ENCODE data around the gene DMAP1. TPM values are rescaled to one million over a fixed set of nuclear protein-coding genes. Genes with fewer than 3 reads are reported as not detected.

DMAP1 gene
- total RNA-seq, 1 experiment from 2014 or later, result 36.4 TPM

DNA sequence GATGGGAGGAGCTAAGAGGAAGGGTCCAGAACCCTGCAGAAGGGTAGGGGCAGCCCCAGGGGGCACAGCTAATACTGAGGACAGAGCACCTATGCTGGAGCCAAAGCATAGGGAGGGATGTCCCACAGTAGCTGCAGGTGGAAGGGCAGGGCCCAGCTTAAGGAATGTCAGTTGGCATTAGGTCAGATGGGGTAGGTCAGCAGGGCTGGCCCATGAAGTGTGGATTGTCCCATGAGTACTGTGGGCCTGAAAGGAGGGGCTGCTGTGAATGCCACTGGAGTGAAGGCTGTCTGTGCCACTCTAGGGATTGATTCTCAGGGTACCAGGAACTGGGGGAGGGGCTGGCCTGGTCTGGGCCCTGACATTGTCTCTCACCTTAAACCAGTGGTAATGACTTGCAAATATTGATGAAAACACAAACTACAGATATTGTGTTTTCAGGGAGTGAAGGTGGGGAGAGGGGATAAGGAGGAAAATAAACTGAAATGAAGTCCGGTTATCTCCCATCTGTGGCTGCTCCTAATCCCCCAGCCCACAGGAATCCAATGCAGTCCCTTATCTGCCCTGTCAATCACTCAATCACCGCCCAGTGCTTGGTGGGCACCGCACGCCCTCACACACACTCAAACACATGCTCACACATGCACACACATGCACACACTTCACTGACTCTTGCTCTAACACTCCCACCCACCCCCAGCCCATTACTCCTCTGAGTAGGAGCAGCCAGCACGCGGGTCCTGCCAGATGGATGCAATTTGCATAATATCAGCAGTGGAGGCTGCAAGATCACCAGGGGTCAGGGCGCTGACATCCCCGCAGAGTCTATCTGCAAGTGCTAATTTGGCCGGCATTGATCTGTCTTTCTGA, 27.8 kb downstream of the DMAP1 start:
- no peak for DNase-seq
- no peak overlapping the region for H3K4me3 ChIP-seq
- H3K9me3 ChIP-seq, result no peaks in the 10 kb centered on the region
- H3K27me3 ChIP-seq, result no peaks in the 10 kb centered on the region
- peaks cover 4% of the 10 kb centered on the region; the same call in 1 of the 2 replicates for H3K36me3 ChIP-seq

DNA sequence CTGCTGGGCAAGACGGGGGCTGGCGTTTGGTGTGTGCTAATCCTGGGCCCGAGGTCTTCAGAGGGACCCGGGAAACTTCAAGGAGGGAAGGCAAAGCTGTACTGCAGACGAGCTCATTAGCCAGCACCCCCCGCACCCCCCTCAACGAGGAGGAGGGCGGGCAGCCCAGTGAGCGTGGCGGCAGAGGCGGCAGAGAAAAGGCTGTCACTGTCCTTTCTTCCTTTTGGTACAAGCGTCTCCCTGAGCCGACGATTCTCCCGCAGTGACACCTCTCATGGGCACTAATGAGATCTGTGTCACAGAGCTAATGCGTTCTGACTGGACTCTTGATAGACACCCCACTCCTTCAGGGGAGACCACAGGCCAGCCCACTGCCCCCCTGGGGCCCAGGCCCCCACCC, 29.5 kb downstream of the DMAP1 start:
- H3K27me3 ChIP-seq, result no peaks in the 10 kb centered on the region
- DNase-seq, result no peak
- H3K4me3 ChIP-seq, result no peak overlapping the region
- H3K36me3 ChIP-seq, result peaks cover 6% of the 10 kb centered on the region; the same call in 1 of the 2 replicates
- no peaks in the 10 kb centered on the region for H3K9me3 ChIP-seq

DNA sequence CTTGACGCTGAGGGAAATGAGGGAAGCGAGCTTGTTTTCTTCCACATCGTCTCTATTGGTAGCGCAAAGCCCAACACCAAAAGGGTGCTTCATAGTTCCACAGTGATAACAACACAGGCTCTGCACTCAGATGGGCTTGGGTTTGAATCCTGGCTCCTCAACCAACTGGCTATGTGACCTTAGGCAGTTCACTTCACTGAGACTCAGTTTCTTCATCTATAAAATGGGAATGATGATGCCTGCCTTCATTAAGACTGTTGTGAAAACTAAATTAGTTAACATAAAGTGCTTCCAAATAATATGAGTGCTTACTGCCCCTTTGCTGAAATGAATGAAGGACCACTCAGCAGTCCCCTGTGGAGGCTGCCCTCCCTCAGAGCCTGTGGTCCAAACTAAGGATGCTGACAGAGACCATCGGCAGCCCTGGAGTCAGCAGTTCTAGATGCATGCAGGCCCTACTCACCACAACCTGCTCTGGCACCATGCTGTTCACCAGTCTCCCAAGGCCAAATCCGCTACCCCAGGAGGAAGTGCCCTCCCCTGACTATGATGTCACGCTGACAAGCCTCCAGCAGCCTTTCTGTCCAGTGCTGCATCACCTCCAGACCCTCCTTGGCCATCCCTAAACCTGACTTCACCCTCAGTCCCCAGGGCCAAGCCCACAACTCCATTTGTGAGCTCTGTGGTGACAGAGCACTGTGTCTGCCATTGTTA, 30.7 kb downstream of the DMAP1 start:
- DNase-seq, result no peak
- Histone ChIP-seq H3K36me3 (peaks cover 6% of the 10 kb centered on the region; the same call in 1 of the 2 replicates), H3K27me3 (no peaks in the 10 kb centered on the region), H3K4me3 (no peak overlapping the region), H3K9me3 (no peaks in the 10 kb centered on the region)

DNA sequence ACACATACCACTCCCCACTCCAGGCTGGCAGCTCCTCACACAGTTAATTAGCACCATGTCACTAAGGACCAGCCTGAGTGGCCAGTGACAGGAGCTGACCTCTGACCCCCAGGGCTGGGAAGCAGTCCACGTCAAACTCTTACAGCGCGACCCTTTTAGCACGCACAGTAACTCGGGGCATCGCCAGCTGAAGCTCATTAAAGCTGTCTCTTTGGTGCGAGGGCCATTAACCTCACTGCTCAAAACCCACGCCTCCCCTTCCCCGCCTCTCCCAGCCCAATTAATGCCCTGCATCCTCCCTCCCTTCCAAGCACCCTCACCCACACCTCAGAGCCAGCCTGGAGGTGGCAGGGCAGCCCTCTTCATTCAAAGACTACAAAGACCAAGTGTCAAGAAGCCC, 31.7 kb downstream of the DMAP1 start:
- no peak for DNase-seq
- Histone ChIP-seq H3K27me3 (no peaks in the 10 kb centered on the region), H3K9me3 (no peaks in the 10 kb centered on the region), H3K4me3 (no peak overlapping the region), H3K36me3 (peaks cover 6% of the 10 kb centered on the region; the same call in 1 of the 2 replicates)

DNA sequence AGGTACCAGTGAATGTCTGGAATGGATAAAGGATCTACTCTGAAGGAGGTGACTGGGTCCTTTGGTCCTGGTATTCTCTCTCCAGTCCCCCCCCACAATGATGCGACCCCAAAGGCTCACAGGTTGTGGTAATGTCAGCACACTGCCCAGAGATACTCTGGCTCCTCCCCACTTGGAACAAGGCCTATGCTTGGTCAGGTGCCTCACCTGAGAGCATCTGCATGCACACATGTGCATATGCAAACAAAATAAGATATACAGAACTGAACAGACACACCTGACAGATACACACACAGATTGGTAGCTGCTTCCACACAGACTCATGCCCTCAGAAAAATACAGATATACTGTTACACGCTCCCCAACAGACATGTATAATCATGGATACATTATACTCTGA, 33.5 kb downstream of the DMAP1 start:
- Histone ChIP-seq H3K4me3 (no peak overlapping the region), H3K36me3 (peaks cover 2% of the 10 kb centered on the region; the same call in 1 of the 2 replicates), H3K27me3 (no peaks in the 10 kb centered on the region), H3K9me3 (no peaks in the 10 kb centered on the region)
- DNase-seq, result no peak

DNA sequence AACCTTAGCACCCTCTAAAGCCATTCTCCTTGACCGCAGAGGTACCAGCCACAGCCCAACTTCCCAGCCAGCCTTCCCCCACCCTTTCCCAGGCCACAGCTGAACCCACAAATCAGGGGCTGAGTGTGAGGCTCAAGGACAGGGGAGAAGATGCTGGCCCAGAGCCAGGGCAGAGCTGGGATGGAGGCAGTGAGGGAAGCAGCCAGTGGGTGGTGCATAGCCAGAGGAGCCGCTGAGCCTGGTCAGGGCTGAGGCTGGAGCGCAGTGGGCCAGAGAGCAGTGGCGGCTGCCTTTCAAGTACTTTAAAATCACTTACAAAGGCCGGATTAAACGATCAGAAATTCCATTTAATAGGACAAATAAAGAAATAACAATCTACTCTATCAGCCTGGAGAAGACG, 36.3 kb downstream of the DMAP1 start:
- H3K4me3 ChIP-seq, result no peak overlapping the region
- H3K27me3 ChIP-seq, result no peaks in the 10 kb centered on the region
- peaks cover 2% of the 10 kb centered on the region; the same call in 1 of the 2 replicates for H3K36me3 ChIP-seq
- no peaks in the 10 kb centered on the region for H3K9me3 ChIP-seq
- no peak for DNase-seq

DNA sequence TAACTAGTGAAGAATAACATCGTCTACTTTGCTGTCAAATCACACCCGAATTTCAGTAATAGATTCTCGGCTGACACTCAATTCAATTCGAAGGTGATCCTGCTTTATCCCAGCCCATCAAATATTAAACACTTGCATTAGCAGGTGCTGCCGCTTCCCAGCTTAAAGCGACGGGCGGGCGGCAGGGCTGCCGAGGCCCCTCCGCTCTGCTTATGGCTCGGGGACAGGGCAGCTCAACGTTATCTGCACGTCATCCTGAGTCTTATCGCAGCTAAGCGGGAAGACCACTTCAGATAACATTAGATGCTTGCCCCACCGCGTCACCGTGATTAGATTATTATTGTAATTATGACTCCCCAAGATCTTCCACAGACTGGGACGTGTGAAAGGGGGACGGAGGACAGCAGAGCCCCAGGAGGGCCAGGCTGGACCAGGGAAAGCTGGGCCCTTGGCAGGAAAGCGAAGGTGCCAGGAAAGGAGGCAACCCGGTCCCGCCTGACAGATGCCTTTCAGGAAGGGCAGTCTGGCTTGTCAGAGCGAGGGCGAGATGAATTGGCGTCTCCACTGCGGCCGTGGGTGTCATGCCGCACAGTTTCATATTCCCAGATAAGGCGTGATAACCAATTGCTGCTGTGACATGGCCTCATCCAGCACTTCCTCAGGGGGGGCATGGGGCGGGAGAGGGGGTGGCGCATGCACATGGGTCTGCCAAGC, 37.0 kb downstream of the DMAP1 start:
- no peaks in the 10 kb centered on the region for H3K27me3 ChIP-seq
- H3K4me3 ChIP-seq, result no peak overlapping the region
- no peaks in the 10 kb centered on the region for H3K9me3 ChIP-seq
- peaks cover 2% of the 10 kb centered on the region; the same call in 1 of the 2 replicates for H3K36me3 ChIP-seq
- no peak for DNase-seq

DNA sequence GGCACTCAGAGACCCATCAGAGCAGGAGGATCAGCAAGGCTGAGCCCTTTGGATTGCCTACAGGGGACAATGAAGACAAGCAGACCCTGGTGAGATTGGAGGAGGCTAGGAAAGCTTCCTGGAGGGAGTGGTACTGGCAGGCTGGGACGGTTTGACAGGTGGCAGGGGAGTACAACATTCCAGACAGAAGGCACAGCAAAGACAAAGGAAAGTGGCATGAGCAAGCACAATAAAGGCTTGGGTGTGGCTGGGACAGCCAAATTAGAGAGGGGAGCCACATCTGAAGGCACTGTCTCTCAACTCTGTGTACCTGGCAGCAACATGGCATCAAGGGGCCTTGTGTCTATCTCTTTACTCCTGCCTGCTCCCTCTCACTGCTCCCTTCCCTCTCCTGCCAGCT, 38.2 kb downstream of the DMAP1 start:
- peaks cover 2% of the 10 kb centered on the region; the same call in 1 of the 2 replicates for H3K36me3 ChIP-seq
- no peaks in the 10 kb centered on the region for H3K9me3 ChIP-seq
- no peaks in the 10 kb centered on the region for H3K27me3 ChIP-seq
- no peak for DNase-seq
- H3K4me3 ChIP-seq, result no peak overlapping the region

DNA sequence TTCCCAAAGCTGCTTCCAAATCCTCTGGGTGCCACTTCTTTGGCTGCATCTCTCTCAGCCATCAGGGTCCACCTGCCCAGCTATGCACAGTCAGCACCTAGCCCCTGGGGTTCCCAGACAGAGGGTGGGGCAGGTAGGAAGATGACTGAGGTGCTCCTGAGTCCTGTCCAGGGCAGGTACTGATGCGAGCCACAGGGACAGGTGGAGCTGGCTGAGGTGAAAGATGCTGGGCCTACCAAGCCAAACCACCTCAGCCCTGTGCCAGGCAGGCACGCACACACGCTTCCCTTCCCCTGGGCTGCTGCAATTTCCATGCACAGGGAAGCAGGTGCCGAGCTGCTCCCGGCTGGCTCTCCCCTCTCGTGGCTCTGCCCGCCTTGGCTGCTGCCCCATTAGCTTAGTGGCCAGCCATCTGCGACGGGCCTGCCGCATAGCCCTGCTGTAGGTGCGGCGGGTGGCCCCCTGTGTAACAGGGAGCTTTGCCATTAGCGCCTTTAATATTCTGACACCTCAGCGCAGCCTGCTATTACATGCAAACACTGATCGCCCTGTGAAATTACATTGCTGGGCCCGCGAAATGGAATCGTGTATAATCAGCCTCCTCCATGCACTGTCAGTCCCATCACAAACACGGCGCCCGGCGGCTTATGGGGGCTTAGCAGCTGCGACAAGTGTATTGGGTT, 38.9 kb downstream of the DMAP1 start:
- DNase-seq, result no peak
- Histone ChIP-seq H3K27me3 (no peaks in the 10 kb centered on the region), H3K9me3 (no peaks in the 10 kb centered on the region), H3K36me3 (no peaks in the 10 kb centered on the region; the same call in 1 of the 2 replicates), H3K4me3 (no peak overlapping the region)

DNA sequence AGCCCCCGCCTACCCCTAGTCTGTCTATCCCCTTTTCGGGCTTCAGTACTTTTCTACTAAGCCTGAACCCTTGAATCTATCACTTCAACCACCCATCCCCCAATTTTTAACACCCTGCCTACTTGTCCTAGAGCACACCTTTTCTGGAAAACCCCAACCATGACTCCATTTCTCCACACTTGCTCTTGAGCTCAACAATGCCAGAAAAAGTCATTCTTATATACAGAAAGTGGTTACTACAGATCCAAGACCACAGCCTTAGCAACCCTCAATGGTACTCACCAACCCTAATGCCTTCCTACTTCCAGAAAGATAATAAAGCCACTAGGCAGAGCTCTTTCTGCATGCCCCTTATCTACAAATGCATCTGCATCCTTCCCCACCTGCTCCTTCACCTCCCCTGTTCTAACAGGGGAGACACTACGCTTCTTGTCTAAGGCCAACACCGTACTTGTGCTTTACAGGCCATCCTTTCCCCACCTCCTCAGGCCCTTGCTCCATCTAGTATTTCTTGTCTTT, 41.2 kb downstream of the DMAP1 start:
- Histone ChIP-seq H3K4me3 (no peak overlapping the region), H3K9me3 (no peaks in the 10 kb centered on the region), H3K36me3 (no peaks in the 10 kb centered on the region; the same call in 1 of the 2 replicates), H3K27me3 (no peaks in the 10 kb centered on the region)
- no peak for DNase-seq

DNA sequence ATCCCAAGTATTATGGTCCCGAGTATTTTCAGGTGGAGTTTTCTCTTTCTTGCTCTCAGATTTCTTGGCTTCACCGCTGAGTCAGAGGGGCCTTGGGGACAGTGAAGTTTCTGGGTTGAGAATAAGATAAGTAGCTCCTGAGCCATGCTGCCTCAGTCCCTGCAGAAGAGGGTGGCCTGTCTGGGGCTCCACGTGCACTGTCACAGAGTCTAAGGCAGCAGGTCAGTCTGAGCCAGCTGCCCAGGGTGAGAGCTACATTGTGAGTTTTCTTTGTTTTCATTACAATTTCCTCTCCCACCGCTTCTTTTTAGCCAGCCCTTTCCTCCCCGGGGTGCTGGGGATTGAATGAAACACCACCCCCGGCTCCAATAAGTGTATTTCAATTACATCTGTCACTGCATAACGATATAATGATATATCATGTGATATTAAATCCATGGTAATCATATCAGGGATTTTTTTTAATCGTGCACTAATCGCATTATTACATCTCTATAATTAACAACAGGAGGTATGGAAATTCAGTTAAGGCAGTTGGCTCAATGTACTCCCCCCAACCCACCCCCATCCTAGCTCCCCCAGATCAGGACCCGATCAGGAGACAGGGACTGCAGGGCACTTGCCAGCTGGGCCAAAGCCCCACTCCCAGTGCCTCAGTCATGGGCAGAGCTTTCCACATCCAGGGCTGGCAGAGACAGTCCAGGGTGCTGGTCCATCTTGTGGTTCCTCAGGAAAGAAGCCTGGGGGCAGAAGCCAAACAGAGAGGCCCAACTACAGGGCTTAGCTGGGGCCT, 43.7 kb downstream of the DMAP1 start:
- no peaks in the 10 kb centered on the region for H3K9me3 ChIP-seq
- H3K36me3 ChIP-seq, result no peaks in the 10 kb centered on the region; the same call in 1 of the 2 replicates
- DNase-seq, result no peak
- H3K4me3 ChIP-seq, result no peak overlapping the region
- no peaks in the 10 kb centered on the region for H3K27me3 ChIP-seq

DNA sequence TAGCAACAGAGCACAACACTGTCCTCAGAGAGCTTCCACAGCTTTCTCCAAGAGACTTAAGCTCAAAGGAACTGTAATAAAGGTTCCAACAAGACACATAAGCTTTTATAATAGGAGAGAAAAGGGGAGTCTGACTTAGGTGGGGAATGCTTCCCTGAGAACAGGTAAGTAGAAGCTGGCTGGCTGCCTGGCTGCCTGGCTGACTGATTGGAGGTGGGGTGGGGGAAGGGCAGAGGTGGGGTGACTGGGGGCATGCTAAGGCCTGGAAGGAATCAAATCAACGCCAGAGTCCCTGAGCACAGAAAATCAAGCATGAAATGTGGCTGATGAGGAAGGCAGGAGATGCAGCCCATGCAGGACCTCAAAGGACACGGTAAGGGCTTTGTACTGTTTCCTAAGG, 45.8 kb downstream of the DMAP1 start:
- Histone ChIP-seq H3K27me3 (no peaks in the 10 kb centered on the region), H3K36me3 (no peaks in the 10 kb centered on the region)
- DNase-seq, result no peak

DNA sequence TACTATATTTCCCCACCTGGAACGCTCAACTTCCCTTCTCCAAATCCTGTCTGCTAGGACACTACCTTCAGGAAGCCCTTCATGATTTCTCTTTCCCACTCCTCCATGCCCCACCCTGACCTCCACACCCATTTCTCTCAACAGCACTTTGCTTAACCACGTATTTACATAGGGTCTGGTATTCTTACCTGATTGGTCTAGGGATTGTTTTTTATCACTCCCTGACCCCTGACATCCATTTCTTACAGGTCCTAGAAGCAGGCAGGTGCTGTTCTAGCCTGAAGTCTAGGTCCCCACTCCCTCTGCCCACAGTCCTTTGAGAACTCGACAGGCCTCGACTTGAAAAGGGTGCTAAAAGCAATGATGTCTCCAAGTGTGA, 47.5 kb downstream of the DMAP1 start:
- no peak overlapping the region for H3K4me3 ChIP-seq
- no peaks in the 10 kb centered on the region for H3K27me3 ChIP-seq
- H3K9me3 ChIP-seq, result no peaks in the 10 kb centered on the region
- no peak for DNase-seq
- no peaks in the 10 kb centered on the region; the same call in 1 of the 2 replicates for H3K36me3 ChIP-seq

More for the DNA sequence above, 45.8 kb downstream of the DMAP1 start:
- H3K4me3 ChIP-seq, result no peak overlapping the region
- no peaks in the 10 kb centered on the region for H3K9me3 ChIP-seq

DNA sequence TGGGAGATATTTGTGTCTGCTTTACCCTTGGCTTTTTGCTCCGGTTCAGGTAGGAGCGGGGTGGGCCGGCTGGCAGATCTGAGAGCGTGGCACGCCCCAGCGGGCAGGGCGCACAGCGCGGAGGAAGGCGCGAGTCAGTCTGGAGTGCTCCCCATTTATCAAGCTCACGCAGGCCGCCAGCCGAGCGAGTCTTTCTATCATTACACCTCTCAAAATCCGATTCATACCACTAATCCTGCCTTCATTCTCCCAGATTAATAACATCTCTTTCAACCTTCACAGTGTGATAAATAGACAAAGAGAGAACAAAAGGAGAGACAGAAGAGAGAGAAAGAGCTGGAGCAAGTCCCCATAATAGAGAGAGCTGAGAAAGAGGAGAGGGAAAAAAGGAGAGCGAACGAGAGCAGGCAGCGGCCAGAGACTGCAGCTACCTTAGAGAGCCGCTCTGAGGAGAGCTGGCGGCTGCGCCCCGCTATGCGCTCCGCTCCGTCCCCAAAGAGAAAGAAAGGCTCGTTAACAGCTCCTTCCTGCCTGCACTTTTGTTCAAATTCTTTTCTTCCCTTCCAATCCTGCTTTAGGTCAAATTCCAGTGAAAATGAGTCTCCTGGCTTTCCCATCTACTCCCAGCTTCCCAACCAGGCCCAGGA, 48.0 kb downstream of the DMAP1 start:
- no peaks in the 10 kb centered on the region; the same call in 1 of the 2 replicates for H3K36me3 ChIP-seq
- no peaks in the 10 kb centered on the region for H3K27me3 ChIP-seq
- no peaks in the 10 kb centered on the region for H3K9me3 ChIP-seq
- H3K4me3 ChIP-seq, result no peak overlapping the region
- no peak for DNase-seq

DNA sequence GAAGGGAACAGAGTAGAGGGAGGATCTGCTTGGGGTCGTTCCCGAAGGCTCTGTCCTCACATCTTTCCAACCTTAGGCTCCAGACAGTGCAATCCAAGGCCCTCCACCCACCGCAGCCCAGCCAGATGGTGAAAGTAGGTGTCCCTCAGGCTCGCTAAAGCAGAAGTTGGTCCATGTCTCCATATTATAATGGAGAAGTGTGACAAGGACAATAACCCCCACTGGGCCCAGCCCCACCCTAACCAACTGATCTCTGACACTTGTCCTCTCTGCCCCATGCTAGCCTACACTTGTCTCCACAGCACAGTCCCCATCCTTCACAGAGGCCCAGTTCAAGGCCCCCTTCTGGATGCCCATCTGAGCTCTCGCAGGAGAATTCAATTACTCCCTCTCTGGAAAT, 48.7 kb downstream of the DMAP1 start:
- H3K36me3 ChIP-seq, result no peaks in the 10 kb centered on the region; the same call in 1 of the 2 replicates
- no peak overlapping the region for H3K4me3 ChIP-seq
- no peak for DNase-seq
- H3K27me3 ChIP-seq, result no peaks in the 10 kb centered on the region
- no peaks in the 10 kb centered on the region for H3K9me3 ChIP-seq

Data from MG63 (cell line).